ENCODE data around the gene CCDC9B. TPM values are rescaled to one million over a fixed set of nuclear protein-coding genes. Genes with fewer than 3 reads are reported as not detected.

Gene CCDC9B
- total RNA-seq, 1 donor: 23.9 TPM

DNA sequence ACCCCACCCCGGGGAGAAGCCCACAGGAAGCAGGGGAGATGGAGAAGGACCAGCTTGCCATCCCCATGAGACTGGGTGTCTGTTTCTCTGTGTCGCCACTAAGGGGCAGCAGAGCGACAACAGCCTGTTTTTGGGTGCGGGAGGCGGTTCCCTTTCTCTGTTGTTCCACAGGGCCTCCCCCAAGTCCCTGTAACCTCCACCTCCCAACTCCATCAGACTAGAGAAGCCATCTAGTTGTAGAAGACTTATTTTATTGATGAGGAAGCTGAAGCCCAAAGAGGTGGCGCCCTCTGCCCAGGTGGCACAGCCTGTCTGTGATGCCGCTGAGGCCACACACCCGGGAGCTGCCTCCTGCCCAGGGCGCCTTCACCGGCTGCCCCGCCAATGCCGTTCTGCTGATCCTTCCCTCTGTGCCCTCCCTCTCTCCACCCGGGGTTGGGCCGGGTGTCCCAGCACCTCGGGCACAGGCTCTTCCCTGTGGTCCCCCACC is 3.9 kb upstream of the CCDC9B start:
- peak overlapping the region; percentile 99 for H3K27ac ChIP-seq (ENCODE audit: low read depth, low read length)
- DNase-seq (ENCODE audit: insufficient read length, low spot score, missing footprints): peak; percentile 97
- H3K79me2 ChIP-seq (ENCODE audit: insufficient read depth, low read length): peaks cover 4% of the 10 kb centered on the region

DNA sequence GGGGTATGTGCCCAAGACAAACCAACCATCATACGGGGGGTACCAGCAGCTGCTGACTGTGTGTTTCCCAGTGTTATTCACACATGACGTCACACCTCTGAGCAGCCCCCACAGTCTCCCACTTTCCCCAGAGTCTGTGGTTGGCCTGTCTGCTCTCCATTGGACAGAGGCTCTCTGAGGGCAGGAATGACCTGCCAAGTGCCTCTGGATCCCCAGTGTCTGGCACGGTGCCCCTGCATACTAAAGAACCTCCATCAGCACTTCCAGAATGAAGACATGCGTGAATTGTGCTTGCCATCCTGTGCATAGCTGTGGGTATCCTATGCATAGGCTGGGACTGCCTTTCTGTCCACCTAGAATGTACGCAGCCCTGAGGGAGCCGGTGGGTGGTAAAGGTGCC is 3.5 kb upstream of the CCDC9B start:
- H3K4me2 ChIP-seq (ENCODE audit: insufficient read depth, low read length): peak overlapping the region; percentile 44
- no peaks in the 10 kb centered on the region for H3K27me3 ChIP-seq (ENCODE audit: insufficient read depth, low read length)
- no peak for DNase-seq (ENCODE audit: insufficient read length, low spot score, missing footprints)
- peak overlapping the region; percentile 99 for H3K27ac ChIP-seq (ENCODE audit: low read depth, low read length)
- H3K4me1 ChIP-seq (ENCODE audit: insufficient read depth, low read length): peaks cover 50% of the 10 kb centered on the region
- no peak overlapping the region for H3K4me3 ChIP-seq (ENCODE audit: insufficient read depth, low read length)
- no peaks in the 10 kb centered on the region for H3K36me3 ChIP-seq (ENCODE audit: insufficient read depth, low read length)
- H2AFZ ChIP-seq (ENCODE audit: low read length): no peak overlapping the region
- H4K20me1 ChIP-seq (ENCODE audit: insufficient read depth, low read length): no peaks in the 10 kb centered on the region
- H3K9me3 ChIP-seq (ENCODE audit: low read depth, low read length): no peaks in the 10 kb centered on the region
- TF ChIP-seq CTCF (IDR thresholded peaks at IDR 0.05; ENCODE audit: extremely low read depth, low read depth, low read length): no peak
- peaks cover 9% of the 10 kb centered on the region for H3K79me2 ChIP-seq (ENCODE audit: insufficient read depth, low read length)

More for the DNA sequence above, 3.9 kb upstream of the CCDC9B start:
- Histone ChIP-seq H3K27me3 (ENCODE audit: insufficient read depth, low read length) (no peaks in the 10 kb centered on the region), H2AFZ (ENCODE audit: low read length) (peak overlapping the region; percentile 60), H3K4me3 (ENCODE audit: insufficient read depth, low read length) (no peak overlapping the region), H4K20me1 (ENCODE audit: insufficient read depth, low read length) (no peaks in the 10 kb centered on the region), H3K9me3 (ENCODE audit: low read depth, low read length) (no peaks in the 10 kb centered on the region), H3K4me2 (ENCODE audit: insufficient read depth, low read length) (no peak overlapping the region), H3K4me1 (ENCODE audit: insufficient read depth, low read length) (peaks cover 45% of the 10 kb centered on the region), H3K36me3 (ENCODE audit: insufficient read depth, low read length) (no peaks in the 10 kb centered on the region)
- TF ChIP-seq CTCF (IDR thresholded peaks at IDR 0.05; ENCODE audit: extremely low read depth, low read depth, low read length): peak; percentile 72

DNA sequence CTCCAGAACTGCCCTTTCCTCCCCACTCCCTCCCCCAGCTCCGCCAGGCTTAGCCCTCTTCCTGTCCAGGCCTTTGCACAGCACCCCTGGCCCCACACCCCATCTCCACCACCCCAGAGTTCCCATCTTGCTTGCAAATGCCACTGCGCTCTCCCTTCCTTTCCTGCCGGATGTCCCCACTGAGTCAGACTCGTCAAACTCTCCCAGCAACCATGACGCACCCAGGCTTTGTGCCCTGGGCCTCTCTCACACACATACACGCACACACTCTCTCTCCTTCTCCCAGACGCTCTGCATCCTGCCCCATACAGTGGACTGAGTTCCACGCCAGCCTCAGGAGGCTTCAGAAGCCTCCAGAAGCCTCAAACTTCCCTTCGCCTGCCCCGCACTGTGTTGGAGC is 2.8 kb upstream of the CCDC9B start:
- H4K20me1 ChIP-seq (ENCODE audit: insufficient read depth, low read length): no peaks in the 10 kb centered on the region
- no peak for TF ChIP-seq CTCF (IDR thresholded peaks at IDR 0.05; ENCODE audit: extremely low read depth, low read depth, low read length)
- H3K4me1 ChIP-seq (ENCODE audit: insufficient read depth, low read length): peaks cover 57% of the 10 kb centered on the region
- DNase-seq (ENCODE audit: insufficient read length, low spot score, missing footprints): peak; percentile 97
- no peaks in the 10 kb centered on the region for H3K9me3 ChIP-seq (ENCODE audit: low read depth, low read length)
- peaks cover 13% of the 10 kb centered on the region for H3K79me2 ChIP-seq (ENCODE audit: insufficient read depth, low read length)
- H3K4me3 ChIP-seq (ENCODE audit: insufficient read depth, low read length): peak overlapping the region; percentile 11
- H3K4me2 ChIP-seq (ENCODE audit: insufficient read depth, low read length): peak overlapping the region; percentile 44
- no peaks in the 10 kb centered on the region for H3K27me3 ChIP-seq (ENCODE audit: insufficient read depth, low read length)
- H3K36me3 ChIP-seq (ENCODE audit: insufficient read depth, low read length): no peaks in the 10 kb centered on the region
- H3K27ac ChIP-seq (ENCODE audit: low read depth, low read length): peak overlapping the region; percentile 99
- peak overlapping the region; percentile 66 for H2AFZ ChIP-seq (ENCODE audit: low read length)

DNA sequence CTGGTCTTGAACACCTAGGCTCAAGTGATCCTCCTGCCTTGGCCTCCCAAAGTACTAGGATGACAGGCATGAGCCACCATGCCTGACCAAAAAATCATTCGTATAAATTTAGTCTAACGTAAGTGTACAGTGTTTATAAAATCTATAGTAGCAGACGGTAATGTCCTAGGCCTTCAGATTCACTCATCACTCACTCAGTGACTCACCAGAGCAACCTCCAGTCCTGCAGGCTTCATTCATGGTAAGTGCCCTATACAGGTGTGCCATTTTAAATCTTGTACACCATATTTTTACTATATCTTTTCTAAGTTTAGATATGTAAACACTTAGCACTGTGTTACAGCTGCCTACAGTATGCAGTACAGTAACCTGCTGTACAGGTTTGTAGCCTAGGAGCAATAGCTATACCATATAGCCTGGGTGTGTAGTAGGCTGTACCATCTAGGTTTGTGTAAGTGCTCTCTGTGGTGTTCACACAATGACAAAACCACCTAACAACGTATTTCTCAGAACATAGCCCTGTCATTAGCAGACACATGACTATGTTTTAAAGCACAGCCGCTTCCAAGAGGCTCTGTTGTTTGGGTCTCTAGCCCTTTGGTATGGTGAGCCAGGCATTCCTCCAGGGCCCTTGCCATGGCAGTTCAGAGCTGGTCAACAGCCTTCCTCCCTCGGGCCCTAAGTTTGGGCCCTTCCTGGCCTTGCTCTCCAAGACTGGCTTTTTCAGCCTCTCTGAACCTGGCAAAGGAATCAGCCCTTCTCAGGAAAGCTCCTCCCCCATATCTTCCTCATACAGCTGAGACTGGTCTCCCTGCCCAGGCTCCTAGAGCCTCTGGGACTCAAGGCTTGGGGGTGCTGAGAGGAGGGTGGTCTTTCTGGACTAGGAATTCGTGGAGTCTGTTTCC is 1.9 kb upstream of the CCDC9B start:
- peak; percentile 73 for DNase-seq (ENCODE audit: insufficient read length, low spot score, missing footprints)
- Histone ChIP-seq H3K27me3 (ENCODE audit: insufficient read depth, low read length) (no peaks in the 10 kb centered on the region), H3K79me2 (ENCODE audit: insufficient read depth, low read length) (peaks cover 22% of the 10 kb centered on the region), H3K4me3 (ENCODE audit: insufficient read depth, low read length) (no peak overlapping the region), H3K4me1 (ENCODE audit: insufficient read depth, low read length) (peaks cover 65% of the 10 kb centered on the region), H3K9me3 (ENCODE audit: low read depth, low read length) (no peaks in the 10 kb centered on the region), H2AFZ (ENCODE audit: low read length) (peak overlapping the region; percentile 61), H4K20me1 (ENCODE audit: insufficient read depth, low read length) (no peaks in the 10 kb centered on the region), H3K4me2 (ENCODE audit: insufficient read depth, low read length) (peak overlapping the region; percentile 44), H3K36me3 (ENCODE audit: insufficient read depth, low read length) (no peaks in the 10 kb centered on the region), H3K27ac (ENCODE audit: low read depth, low read length) (peak overlapping the region; percentile 99)
- TF ChIP-seq CTCF (IDR thresholded peaks at IDR 0.05; ENCODE audit: extremely low read depth, low read depth, low read length): no peak

Data from osteoblast (primary cell).